GM03348 (cell line): ENCODE data around the gene CNDP2.
"Not testable (repeated sequence)": the region's sequence is repeated elsewhere in the genome, so short reads cannot be mapped to it uniquely, and the experiment has no call there.

ENCODE experiments used
- DNase-seq: peaks from one replicate; pipeline ENCODE4 v3.0.0; 2012; ENCODE audit warnings: low spot score

Gene CNDP2

GRCh38 chr18:74500372-74500771, 4.2 kb downstream of the CNDP2 start:
- DNase-seq, result no peak

DNA sequence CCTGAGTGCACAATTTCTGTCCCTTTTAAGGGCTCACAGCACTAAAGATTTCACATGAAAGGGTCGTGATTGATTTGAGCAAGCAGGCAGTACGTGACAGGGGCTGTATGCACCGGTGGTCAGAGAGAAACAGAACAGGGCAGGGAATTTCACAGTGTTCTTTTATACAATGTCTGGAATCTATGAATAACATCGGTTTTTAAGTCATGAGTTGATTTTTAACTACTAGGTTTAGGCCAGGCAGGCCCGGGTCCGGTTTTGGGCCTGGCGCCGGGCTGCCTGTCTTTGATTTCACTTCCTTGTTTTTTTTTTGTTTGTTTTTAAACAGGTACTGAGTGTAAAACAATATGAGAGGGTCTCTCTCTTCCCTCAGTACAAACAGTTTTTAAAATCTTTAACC, 4.6 kb downstream of the CNDP2 start:
- not testable (repeated sequence) for DNase-seq

GRCh38 chr18:74501386-74501785, 5.2 kb downstream of the CNDP2 start:
- no peak for DNase-seq

GRCh38 chr18:74503137-74503536, 7.0 kb downstream of the CNDP2 start:
- DNase-seq, result no peak

DNA sequence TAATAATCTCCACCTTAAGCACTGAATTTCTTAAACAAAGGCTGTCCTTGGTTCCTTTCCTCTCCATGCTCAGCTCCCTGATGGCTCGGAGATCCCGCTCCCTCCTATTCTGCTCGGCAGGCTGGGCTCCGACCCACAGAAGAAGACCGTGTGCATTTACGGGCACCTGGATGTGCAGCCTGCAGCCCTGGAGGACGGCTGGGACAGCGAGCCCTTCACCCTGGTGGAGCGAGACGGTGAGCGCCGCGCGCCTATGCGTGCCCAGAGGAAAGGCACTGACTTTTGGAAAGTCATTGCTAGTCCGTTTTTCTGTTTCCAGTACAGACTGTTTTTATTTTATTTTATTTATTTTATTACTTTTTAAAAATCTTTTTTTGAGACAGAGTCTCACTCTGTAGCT, 9.6 kb downstream of the CNDP2 start:
- DNase-seq, result no peak

- no peak for DNase-seq
Observed at GRCh38 chr18:74506448-74507084, 10.4 kb downstream of the CNDP2 start.

- no peak for DNase-seq
Observed at GRCh38 chr18:74507097-74507881, 11.1 kb downstream of the CNDP2 start.

DNA sequence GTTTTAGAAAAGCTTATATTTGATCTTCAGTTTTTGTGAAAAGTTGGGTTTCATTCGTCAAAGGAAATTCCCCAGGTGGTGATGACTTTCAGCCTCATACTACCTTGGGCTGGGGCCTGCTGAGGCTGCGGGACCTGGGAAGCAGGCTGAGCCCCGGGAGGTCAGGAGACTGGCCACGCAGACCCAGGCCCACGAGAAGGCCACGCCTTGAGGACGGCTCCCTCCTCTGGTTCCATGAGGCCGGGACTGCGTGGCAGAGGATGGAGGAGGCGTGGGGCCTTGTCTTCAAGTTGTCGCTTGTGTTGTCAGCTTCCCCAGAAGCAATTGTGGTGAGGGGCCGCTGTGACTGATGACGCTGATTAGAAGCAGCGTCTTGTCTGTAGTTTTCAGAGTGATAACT, 11.8 kb downstream of the CNDP2 start:
- DNase-seq, result no peak

- no peak for DNase-seq
Observed at GRCh38 chr18:74508366-74508765, 12.2 kb downstream of the CNDP2 start.

GRCh38 chr18:74508821-74509225, 12.7 kb downstream of the CNDP2 start:
- DNase-seq, result no peak

- DNase-seq, result no peak
Observed at GRCh38 chr18:74509856-74510769, 13.9 kb downstream of the CNDP2 start.

DNA sequence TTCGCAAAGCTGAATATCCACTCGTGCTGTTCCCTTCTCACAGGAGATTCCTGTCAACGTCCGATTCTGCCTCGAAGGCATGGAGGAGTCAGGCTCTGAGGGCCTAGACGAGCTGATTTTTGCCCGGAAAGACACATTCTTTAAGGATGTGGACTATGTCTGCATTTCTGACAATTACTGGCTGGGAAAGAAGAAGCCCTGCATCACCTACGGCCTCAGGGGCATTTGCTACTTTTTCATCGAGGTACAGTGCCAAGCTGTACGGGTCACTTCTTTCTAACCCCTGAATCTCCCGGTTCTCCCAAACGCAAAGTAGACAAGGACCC, 14.6 kb downstream of the CNDP2 start:
- DNase-seq, result no peak

DNA sequence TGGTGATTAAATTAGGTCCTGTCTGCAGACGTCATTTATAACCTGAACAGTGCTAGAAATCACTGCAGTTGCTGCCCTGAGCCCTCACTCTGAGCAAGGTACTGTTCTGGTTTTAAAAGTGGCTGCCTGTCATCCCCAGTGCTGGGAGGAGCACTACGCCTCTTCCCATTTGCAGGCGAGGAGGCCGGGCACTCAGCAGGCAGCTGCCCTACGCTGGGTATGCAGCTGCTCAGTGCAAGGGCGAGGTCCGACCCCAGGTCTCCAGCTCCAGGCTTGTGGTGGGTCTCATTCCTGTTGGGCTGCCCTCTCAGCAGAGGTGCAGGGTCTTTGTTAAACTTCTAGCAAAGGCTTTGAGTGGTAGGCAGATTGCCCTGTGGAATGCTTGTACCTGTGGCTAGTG, 15.7 kb downstream of the CNDP2 start:
- DNase-seq, result no peak

GRCh38 chr18:74512321-74513053, 16.3 kb downstream of the CNDP2 start:
- DNase-seq, result no peak

DNA sequence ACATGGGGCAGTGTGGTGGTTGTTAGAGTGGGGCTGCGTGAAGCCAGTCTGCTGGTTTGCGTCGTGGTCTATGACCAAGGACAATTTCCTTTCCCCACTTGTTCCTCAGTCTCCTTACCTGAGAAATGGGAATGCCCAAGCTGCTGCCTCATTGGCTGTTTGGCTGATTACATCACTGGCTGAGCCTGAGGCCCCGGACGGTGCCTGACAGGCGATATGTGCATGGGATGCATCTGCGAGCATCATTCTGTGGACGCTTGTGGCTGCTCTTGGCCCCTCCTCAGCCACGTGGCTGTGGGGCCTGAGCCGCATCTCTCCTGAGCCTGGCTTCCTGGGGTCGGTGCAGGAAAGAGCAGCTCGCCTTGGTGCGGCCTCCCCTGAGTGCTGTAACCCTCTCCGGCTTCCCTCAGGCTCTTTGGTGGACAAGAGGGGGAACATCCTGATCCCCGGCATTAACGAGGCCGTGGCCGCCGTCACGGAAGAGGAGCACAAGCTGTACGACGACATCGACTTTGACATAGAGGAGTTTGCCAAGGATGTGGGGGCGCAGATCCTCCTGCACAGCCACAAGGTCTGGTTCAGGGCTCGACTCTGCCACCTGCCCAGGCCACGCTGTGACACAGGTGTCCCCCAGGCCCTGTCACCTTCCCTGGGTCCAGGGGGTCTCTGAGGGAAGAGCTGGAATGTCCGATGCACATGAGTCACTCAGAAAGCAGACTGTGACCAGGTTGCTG, 17.2 kb downstream of the CNDP2 start:
- no peak for DNase-seq

- DNase-seq, result no peak
Observed at GRCh38 chr18:74513883-74514205, 17.7 kb downstream of the CNDP2 start.

- DNase-seq, result no peak
Observed at GRCh38 chr18:74514860-74515495, 18.8 kb downstream of the CNDP2 start.

- DNase-seq, result no peak
Observed at GRCh38 chr18:74515620-74516231, 19.6 kb downstream of the CNDP2 start.

DNA sequence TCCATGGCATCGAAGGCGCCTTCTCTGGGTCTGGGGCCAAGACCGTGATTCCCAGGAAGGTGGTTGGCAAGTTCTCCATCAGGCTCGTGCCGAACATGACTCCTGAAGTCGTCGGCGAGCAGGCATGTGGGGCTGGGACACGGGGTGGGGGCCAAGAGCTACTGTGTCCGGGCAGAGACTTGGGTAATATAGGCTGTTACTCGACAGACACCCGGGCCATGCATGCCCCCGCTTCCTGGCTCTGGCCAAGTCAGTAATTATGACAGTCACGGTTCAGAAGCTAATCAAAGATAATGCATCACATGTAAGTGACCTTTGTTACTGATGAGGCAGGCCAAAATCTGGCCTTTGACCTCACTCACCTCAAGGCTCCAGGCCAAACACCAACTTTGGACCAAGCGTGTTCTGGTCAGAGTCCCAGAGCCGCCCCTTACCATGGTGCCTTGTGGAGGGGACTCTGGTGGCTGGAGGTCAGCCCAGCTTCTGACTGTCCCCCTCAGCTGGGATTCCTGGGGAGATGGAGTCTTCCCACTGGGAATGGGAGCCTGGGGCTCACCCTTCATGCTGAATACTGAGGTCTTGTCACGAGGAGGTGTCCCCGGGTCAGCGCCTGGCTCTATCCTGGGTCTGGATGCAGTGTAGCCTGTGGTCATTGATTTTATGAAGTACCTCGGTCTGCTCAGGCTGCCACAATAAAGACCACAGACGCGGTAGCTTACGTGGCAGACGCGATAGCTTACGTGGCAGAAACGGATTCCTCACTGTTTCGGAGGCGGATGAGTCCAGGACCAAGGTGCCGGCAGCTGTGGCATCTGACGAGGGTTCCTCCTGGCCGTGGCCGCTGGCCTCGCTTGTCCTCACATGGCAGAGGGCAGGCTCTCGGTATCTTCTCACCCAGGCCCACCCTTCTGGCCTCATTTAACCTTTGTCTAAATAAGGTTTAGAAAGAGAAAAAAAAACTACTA, 20.4 kb downstream of the CNDP2 start:
- DNase-seq, result no peak

GRCh38 chr18:74517236-74517630, 21.1 kb downstream of the CNDP2 start:
- no peak for DNase-seq
